H1 (cell line): ENCODE results near the gene NR5A2. TPM values are rescaled to one million over a fixed set of nuclear protein-coding genes. Genes with fewer than 3 reads are reported as not detected.

ENCODE experiments used
- E2F6 ChIP-seq: IDR thresholded peaks from 2 replicates; pipeline ENCODE4 v1.6.1; 2012; ENCODE audit warnings: inconsistent platforms
- JUND ChIP-seq: IDR thresholded peaks from 2 replicates; pipeline ENCODE4 v1.6.1; 2011; ENCODE audit warnings: mild to moderate bottlenecking, improper control_type of control experiment, low read length
- polyA plus RNA-seq, 7 experiments: library from polyadenylated mRNA; depleted of rRNA in 3 of 7; stranded (reverse) in 5 of 7; unstranded in 2 of 7; fragments of >200 nt in 5 of 7; fragments of 200-250 nt in 2 of 7; gene quantifications; 1 replicate in 5 of 7; 2 replicates in 1 of 7; 4 replicates in 1 of 7; pipeline versions ENCODE4 v1.2.1 to v1.2.3, GENCODE V29; 2011 to 2013; ENCODE audit warnings: missing spikeins in 2 of 7, mixed read lengths in 2 of 7
- total RNA-seq: library from RNA; stranded (reverse); fragmentation: NEBNext Ultra II Directional; extraction: Animal tissue kit (Norgen Biotek cat#: 25700); gene quantifications from 2 replicates; pipeline ENCODE4 v1.2.1, GENCODE V29; 2021

NR5A2 gene
- total and polyA plus RNA-seq, 2 of the 8 experiments (the other 6 are each of a cell fraction or from before 2014, with no cell fraction given) = 1.7 to 11.6 TPM

GRCh38 chr1:200180821-200181220, 153.3 kb downstream of the NR5A2 start (continued):
- TF ChIP-seq E2F6 = no peak
- no peak for TF ChIP-seq JUND
- TF ChIP-seq, all 59 proteins: peak for 0
